Ramos (cell line): ENCODE measurements around the gene TLN1.

ENCODE experiments used
- in situ Hi-C: fragments of 300-500 bp; cut with MboI; formaldehyde crosslinking; loops from one replicate; pipeline ENCODE4 v1.14.3; 2022; ENCODE audit warnings: low sequenced_read_pairs; ENCODE audit not compliant: unreplicated experiment

The TLN1 gene

GRCh38 chr9:35732185-35732799, at the start of gene TLN1, which contains the start of gene CREB3:
TSS of gene TLN1 (minus strand) at chr9:35732195. CDS start at chr9:35725694, 6,501 bp downstream.
TSS of gene CREB3 (plus strand) at chr9:35732666. CDS start at chr9:35732773, 107 bp downstream.
- in situ Hi-C loops, result loop anchor here (25.0 kb wide), 1 partner anchor 645 kb away; the partner anchor contains the start of genes FANCG and PIGO

DNA sequence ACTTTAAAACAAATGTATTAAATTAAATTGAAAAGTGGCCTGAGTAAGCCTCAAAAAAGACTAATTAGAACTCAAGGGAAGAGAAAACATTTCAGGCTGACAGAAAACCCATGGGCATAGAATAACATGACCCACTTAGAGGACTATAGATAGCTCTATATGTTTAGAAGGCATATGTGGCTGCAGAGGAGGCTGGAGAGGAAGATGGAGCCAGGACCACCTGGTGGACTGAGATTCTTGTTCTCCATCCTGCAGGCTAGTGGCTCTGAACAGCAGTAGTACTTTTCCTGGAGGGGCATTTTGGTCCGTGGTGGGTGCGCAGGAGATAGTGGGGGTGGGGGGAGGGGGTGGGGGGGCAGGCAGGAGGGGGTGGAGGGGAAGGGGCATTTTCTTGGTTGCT, 49.1 kb upstream of the TLN1 start:
- in situ Hi-C loops, result no loop called here

- in situ Hi-C loops, result no loop called here
Measured at GRCh38 chr9:35778496-35778895, 46.5 kb upstream of the TLN1 start.

DNA sequence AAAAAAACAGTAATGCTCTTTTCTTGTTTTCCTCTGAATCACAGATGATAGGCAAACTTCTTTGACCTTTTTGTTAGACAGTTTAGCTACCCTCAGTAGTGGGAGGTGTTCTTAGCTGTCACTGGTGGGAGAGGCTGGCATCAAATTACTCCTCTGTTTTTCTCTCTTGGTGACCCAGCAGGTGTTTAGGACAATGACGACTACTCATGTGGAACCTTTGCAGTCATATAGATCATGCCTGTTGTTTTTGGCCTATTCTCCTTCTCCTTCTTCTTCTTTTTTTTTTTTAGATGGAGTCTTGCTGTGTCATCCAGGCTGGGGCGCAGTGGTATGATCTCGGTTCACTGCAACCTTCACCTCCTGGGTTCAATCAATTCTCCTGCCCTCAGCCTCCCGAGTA, 44.0 kb upstream of the TLN1 start:
- in situ Hi-C loops, result no loop called here

- in situ Hi-C loops, result no loop called here
Measured at GRCh38 chr9:35774907-35775635, 43.1 kb upstream of the TLN1 start.

DNA sequence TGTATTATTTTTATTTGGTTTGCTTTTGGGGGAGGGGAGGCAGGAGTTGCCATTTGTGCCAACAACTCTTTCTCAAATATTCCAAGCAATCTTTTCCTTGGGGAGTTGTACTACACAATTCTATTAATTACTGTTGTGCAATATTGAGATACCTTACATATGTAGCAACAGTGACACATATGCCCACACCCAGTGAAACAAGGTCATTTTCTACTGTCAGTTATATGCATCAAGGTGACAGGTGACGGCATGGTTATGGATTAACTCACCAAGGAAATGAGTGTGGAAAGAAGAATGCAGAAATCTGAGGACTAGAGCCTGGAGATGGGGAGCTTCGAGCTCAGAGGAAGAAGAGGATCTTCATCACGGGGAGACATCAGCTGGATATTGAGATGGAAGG, 39.9 kb upstream of the TLN1 start:
- in situ Hi-C loops, result no loop called here

GRCh38 chr9:35771534-35771933, 39.5 kb upstream of the TLN1 start:
- in situ Hi-C loops, result no loop called here

GRCh38 chr9:35771075-35771433, 39.1 kb upstream of the TLN1 start:
- in situ Hi-C loops, result no loop called here

DNA sequence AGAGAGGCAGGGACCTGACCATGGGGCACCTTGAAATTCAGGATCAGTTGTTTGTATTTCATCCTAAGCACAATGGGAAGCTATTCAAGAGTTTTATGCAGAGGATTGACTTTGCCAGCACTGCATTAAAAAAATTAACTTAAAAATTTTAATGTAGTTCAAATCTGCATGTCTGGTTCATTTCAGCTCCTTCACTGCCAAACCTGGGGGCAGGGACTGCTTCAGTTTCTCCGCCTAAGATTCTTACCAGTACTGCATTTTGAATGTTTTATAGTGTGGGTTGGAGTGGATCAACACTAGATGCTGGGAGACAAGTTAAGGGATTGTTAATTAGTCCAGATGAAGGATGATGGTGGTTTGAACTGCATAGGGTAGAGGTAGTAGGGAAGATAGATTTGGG, 37.8 kb upstream of the TLN1 start:
- in situ Hi-C loops, result no loop called here

DNA sequence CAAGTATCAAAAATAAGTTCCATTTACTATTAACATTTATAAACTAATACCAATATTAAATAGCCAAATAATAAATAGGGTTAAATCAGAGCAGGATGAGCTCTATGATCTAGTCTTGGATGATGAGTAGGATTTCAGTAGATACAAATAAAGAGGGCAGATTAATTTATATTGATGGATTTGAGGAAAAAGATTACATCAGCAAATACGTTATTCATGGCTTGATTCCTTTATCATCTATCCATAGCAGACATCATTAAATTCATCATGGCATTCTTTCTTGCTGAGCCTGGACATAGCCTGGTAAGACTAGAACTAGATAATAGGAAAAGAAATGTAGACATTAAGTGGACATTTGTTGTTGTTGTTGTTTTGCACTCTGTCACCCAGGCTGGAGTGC, 35.5 kb upstream of the TLN1 start:
- in situ Hi-C loops, result no loop called here

GRCh38 chr9:35766997-35767396, 35.0 kb upstream of the TLN1 start:
- in situ Hi-C loops, result no loop called here

DNA sequence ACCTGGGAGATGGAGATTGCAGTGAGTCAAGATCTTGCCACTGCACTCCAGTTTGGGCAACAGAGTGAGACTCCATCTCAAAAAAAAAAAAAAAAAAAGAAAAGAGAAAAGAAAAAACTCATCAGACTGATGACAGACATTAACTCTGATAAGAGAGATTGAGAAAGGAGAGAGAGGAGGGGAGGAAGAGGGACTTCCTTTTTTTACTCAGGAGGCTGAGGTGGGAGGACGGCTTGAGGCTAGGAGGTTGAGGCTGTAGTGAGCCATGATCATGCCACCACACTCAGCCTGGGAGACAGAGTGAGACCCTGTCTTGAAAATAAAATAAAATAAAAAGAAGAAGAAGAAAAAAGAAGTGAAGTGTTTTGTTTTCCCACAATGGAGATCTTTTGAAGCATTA, 31.8 kb upstream of the TLN1 start:
- in situ Hi-C loops, result no loop called here

DNA sequence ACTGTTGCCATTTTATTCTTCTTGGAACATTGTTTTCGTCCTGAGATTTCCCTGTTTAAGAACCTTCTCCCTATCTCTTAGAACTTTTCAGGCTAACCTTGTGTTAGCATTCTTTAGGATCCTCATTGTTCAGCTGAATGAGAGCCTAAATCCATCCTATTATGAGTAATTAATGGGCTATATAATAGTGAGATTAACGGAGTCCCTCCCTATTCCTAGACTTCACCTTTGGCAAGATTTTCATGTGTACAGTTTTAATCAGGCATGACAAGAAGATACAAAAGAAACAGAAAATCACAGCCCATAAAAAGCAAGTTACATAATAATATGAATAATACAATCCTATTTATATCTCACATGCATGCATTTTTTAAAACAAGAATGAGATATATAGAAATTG, 31.2 kb upstream of the TLN1 start:
- in situ Hi-C loops, result no loop called here

DNA sequence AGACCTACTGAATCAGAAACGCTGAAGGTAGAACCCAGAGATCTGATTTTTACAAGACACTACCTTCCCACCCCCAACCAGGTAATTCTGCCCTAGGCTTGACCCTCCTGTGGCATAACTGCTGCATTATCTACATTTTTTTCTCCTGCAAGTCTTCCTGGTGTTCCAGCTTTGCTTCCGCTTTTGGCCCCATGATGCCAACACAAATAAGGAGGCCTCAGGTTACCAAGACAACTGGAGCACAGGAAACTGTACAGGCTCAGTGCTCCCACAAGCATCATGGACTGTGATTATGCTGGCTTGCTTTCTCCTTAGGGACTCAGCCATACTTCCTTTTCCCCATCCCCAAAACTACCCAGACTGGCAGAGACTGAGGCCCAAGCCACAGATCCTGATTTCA, 28.7 kb upstream of the TLN1 start:
- in situ Hi-C loops, result no loop called here

- in situ Hi-C loops, result no loop called here
Measured at GRCh38 chr9:35759795-35760194, 27.8 kb upstream of the TLN1 start.

GRCh38 chr9:35758475-35759050, 26.6 kb upstream of the TLN1 start:
- in situ Hi-C loops, result no loop called here

DNA sequence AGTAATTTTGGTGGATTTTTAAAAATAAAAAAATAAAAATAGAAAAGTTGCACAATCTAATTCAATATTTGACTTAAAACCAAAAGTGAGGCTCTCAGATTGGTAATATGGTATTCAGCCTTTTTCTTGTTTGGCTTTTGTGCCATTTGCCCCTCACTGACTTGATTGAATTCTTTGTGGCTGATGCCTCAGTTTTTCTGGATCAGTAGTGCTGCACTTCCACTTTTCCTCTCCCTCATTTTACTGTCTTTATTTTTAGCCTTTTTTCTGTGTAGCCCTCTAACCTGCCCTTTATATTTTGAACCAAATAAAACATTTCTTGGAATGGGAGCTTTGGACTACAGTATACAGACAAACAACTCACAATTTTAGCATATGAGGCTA, 25.9 kb upstream of the TLN1 start:
- in situ Hi-C loops, result no loop called here

DNA sequence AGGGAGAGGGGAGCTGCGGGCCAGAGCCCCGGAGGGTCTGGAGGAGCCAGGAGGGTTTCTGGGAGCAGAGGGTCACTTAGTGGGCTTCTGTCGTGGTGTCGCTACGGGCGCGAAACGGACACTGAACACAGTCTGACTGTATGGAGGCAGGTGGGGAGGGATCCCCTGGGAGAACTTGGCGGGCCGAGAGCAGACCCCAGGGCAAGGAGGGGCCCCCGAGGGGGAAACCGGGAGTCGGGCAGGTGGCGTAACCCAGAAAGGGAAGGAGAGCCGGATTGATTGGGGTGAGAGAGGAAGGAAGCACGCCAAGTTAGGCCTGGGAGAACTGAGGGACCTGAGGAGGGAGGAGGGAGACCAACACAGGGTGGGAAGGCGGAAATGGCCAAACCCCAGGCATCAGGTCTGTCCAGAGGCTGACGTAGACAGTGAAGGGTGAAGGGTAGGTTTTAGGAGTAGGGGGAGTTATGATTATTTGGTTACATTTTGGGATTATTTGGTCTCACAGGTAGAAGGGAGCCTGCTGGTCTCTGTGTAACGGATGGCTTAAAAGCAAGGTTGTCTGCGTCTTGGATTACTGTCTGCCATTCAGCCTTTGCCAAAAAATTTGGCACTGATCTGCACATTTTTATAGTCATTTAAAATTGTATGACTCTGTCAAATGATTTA, 25.4 kb upstream of the TLN1 start:
- in situ Hi-C loops, result no loop called here

- in situ Hi-C loops, result no loop called here
Measured at GRCh38 chr9:35756275-35757225, 24.6 kb upstream of the TLN1 start.

DNA sequence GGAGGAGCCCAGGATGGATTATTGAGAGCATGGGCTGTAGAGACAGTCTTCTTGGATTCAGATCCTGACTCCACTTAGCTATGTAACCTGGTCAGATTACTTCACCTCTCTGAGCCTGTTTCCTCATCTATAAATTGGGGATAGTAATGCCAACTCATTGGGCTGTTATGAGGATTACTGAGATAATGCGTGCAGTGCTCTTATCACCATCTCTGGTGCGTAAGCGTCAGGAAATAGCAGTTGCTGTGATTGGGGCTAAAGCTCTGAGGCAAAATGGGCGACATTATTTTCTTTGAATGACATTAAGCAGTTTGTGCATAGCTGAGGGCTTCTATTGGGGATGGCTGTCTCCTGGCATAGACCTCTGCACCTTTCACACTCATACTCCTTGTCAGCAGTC, 23.1 kb upstream of the TLN1 start:
- in situ Hi-C loops, result no loop called here
